A673 (cell line): ENCODE data around the gene TLE2. TPM values are rescaled to one million over a fixed set of nuclear protein-coding genes. Genes with fewer than 3 reads are reported as not detected.
A peak's percentile ranks its signal among the peaks of the same experiment; 100 is the strongest.

Source experiments
- Bru-seq: library from RNA; stranded (reverse); fragments of 400-500 nt; gene quantifications from one replicate; lab custom pipeline; 2021; lab: Mats Ljungman, UMichigan
- BruChase-seq, 2 experiments: library from RNA; stranded (reverse); fragments of 400-500 nt; gene quantifications; one replicate each; lab custom pipeline; 2021; lab: Mats Ljungman, UMichigan
- BruUV-seq: library from RNA; stranded (reverse); fragments of 400-500 nt; replicated peaks from 2 replicates; lab custom pipeline; 2021; lab: Mats Ljungman, UMichigan
- CTCF ChIA-PET: fragments of 300-600 bp; sonication (Branson Sonifier 250); formaldehyde crosslinking; loops from one replicate; lab custom pipeline; 2022; ENCODE audit warnings: antibody characterized with exemption; lab: Charles Lee
- POLR2A ChIA-PET: fragments of 300-600 bp; sonication (Branson Sonifier 250); formaldehyde crosslinking; loops from one replicate; lab custom pipeline; 2022; ENCODE audit warnings: antibody characterized with exemption; ENCODE audit not compliant: low non-redundant PET; lab: Charles Lee
- DNase-seq: peaks from one replicate; pipeline ENCODE4 v3.0.0-alpha.2; 2015; ENCODE audit warnings: low spot score
- H3K27ac ChIP-seq: fragments of 200-600 bp; sonication (generic); 2 replicates; pipeline ENCODE4 v1.5.1; 2016; ENCODE audit warnings: mixed run types, low read depth, mild to moderate bottlenecking, mixed read lengths, antibody characterized with exemption, low read length; ENCODE audit not compliant: poor library complexity, severe bottlenecking
- H3K27me3 ChIP-seq: fragments of 200-600 bp; sonication (generic); replicated peaks from 2 replicates; pipeline ENCODE4 v1.6.1; 2017; ENCODE audit warnings: mixed run types, low read depth, mild to moderate bottlenecking, mixed read lengths, antibody characterized with exemption, low read length; ENCODE audit not compliant: insufficient read depth, poor library complexity
- H3K36me3 ChIP-seq: fragments of 200-600 bp; sonication (generic); 2 replicates; pipeline ENCODE4 v1.6.1; 2016; ENCODE audit warnings: mixed run types, mild to moderate bottlenecking, mixed read lengths, antibody characterized with exemption, low read length; ENCODE audit not compliant: insufficient read depth, poor library complexity, severe bottlenecking
- H3K4me1 ChIP-seq: fragments of 200-600 bp; sonication (generic); 2 replicates; pipeline ENCODE4 v1.6.1; 2017; ENCODE audit warnings: mixed run types, mild to moderate bottlenecking, mixed read lengths, antibody characterized with exemption, low read length; ENCODE audit not compliant: insufficient read depth, poor library complexity, severe bottlenecking
- H3K4me3 ChIP-seq: fragments of 200-600 bp; sonication (generic); 2 replicates; pipeline ENCODE4 v1.5.1; 2016; ENCODE audit warnings: low read depth, mixed run types, mild to moderate bottlenecking, mixed read lengths, low read length; ENCODE audit not compliant: poor library complexity, severe bottlenecking
- H3K9me3 ChIP-seq: fragments of 200-600 bp; sonication (generic); 2 replicates; pipeline ENCODE4 v1.6.1; 2016; ENCODE audit warnings: mixed run types, low read depth, mild to moderate bottlenecking, mixed read lengths, antibody characterized with exemption, low read length; ENCODE audit not compliant: poor library complexity, severe bottlenecking
- CTCF ChIP-seq: fragments of 300-800, 200-600 bp; sonication (generic); conservative IDR thresholded peaks from 2 replicates; pipeline ENCODE4 v1.5.1; 2017; ENCODE audit warnings: low read depth, mild to moderate bottlenecking, antibody characterized with exemption, low read length, moderate library complexity, mixed read lengths
- EZH2 ChIP-seq: fragments of 200-600 bp; sonication (generic); IDR thresholded peaks from 2 replicates; pipeline ENCODE4 v1.6.1; 2017; ENCODE audit warnings: borderline replicate concordance, low read depth, mild to moderate bottlenecking, mixed read lengths, antibody characterized with exemption, low read length; ENCODE audit not compliant: poor library complexity, severe bottlenecking
- intact Hi-C: fragments of 100-400 bp; cut with micrococcal nuclease; formaldehyde crosslinking; loops from one replicate; pipeline ENCODE4 v1.10.0; 2022; ENCODE audit not compliant: unreplicated experiment
- long read RNA-seq: library from polyadenylated mRNA; stranded (forward); transcript quantifications from one replicate; pipeline ENCODE4 v2.0.0, GENCODE V29; 2022
- total RNA-seq: library from RNA; stranded (reverse); gene quantifications from 2 replicates; pipeline ENCODE4 v1.2.3, GENCODE V29; 2021

The TLE2 gene
- 10.8 and 18.3 TPM in 2 replicates for total RNA-seq
- Bru-seq, nascent RNA, result percentile 29 among the genes with signal in this experiment
- percentile 35 among the genes with signal in this experiment for BruChase-seq, experiment 1, labeled RNA remaining after a 2-hour chase
- percentile 37 among the genes with signal in this experiment for BruChase-seq, experiment 2, labeled RNA remaining after a 6-hour chase
- long read RNA-seq, partial matches to known transcripts, result 9 of 36 reads
- long read RNA-seq, other reads (novel, unspliced or antisense), result 27 of 36 reads

- POLR2A ChIA-PET, result no interaction called here
- CTCF ChIA-PET, result interaction anchor here (0.6 kb wide), 1 partner anchor 522 kb away, joined by 5 read pairs; no protein-coding TSS in a partner anchor
- intact Hi-C loops, result no loop called here
- no peaks in the 10 kb centered on the region for H3K9me3 ChIP-seq
- no peak within 1 kb of the TSS for H3K27ac ChIP-seq
- BruUV-seq, result no TSS peak
- TF ChIP-seq EZH2, result no peak
- no peak for TF ChIP-seq CTCF
- peak within 1 kb of the TSS; percentile 67 for H3K4me3 ChIP-seq
- H3K27me3 ChIP-seq, result peaks cover 6% of the 10 kb centered on the region
- DNase-seq, result no peak
- peaks cover 7% of the 10 kb centered on the region for H3K4me1 ChIP-seq
- H3K36me3 ChIP-seq, result no peaks in the 10 kb centered on the region
These were observed at the start of gene TLE2 for GRCh38 chr19:3029065-3029923. Gene TLE2, minus strand, starts transcription at chr19:3029280. Its CDS starts 376 bp downstream, at chr19:3028904.

- H3K36me3 ChIP-seq, result no peaks in the 10 kb centered on the region
- no peaks in the 10 kb centered on the region for H3K27me3 ChIP-seq
- TF ChIP-seq EZH2 (no peak), CTCF (peak; percentile 99)
- ChIA-PET POLR2A (interaction anchor here (0.6 kb wide), 2 partner anchors 63 to 122 kb away, joined by 3 read pairs; no protein-coding TSS in a partner anchor), CTCF (interaction anchor here (0.6 to 0.7 kb wide), 2 partner anchors 28 to 281 kb away, joined by 3 read pairs; no protein-coding TSS in a partner anchor)
- no peak overlapping the region for H3K27ac ChIP-seq
- H3K4me1 ChIP-seq, result peaks cover 11% of the 10 kb centered on the region
- peak; percentile 56 for DNase-seq
- intact Hi-C loops, result no loop called here
- no TSS peak for BruUV-seq
- H3K9me3 ChIP-seq, result no peaks in the 10 kb centered on the region
- peak overlapping the region; percentile 23 for H3K4me3 ChIP-seq
These were observed 46.7 kb upstream of the TLE2 start for GRCh38 chr19:3075605-3076431.
